ENCODE data around the gene TBC1D22A. TPM values are rescaled to one million over a fixed set of nuclear protein-coding genes. Genes with fewer than 3 reads are reported as not detected.
A peak's percentile ranks its signal among the peaks of the same experiment; 100 is the strongest.

The TBC1D22A gene
- total RNA-seq, 6 experiments from 2014 or later = 20.4 to 24.1 (median 22.2) TPM

DNA sequence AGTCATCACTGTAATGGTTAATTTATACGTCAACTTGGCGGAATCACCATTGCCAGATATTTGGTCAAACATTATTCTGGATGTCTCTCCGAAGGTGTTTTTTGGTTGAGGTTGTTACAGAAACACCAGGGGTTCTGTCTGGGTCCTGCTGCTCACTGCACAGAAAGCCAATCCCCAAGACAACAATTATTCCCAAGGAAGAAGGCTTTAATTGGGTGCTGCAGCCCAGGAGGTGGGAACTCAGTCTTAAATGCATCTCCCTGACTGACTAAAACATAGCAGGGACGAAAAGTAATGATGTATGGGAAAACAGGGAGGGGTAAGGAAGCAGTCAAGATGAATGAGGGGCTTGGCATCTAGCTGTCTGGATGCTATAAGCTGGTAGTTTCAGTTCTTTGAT, 331.3 kb downstream of the TBC1D22A start:
- Mint-ChIP-seq H3K27ac (no peak overlapping the region), H3K9me3 (peaks cover 28% of the 10 kb centered on the region), H3K27me3 (ENCODE audit: insufficient read depth) (peaks cover 3% of the 10 kb centered on the region), H3K4me1 (ENCODE audit: low read depth) (peaks cover 42% of the 10 kb centered on the region), H3K36me3 (ENCODE audit: low read depth) (peaks cover 30% of the 10 kb centered on the region), H3K4me3 (no peak overlapping the region)
- DNase-seq = no peak
- no peak for TF ChIP-seq CTCF (IDR thresholded peaks at IDR 0.05)

GRCh38 chr22:47094861-47095330, 332.4 kb downstream of the TBC1D22A start:
- DNase-seq = peak; percentile 26
- Mint-ChIP-seq H3K4me1 (ENCODE audit: low read depth) (peaks cover 42% of the 10 kb centered on the region), H3K36me3 (ENCODE audit: low read depth) (peaks cover 30% of the 10 kb centered on the region), H3K27me3 (ENCODE audit: insufficient read depth) (peaks cover 3% of the 10 kb centered on the region), H3K9me3 (peaks cover 28% of the 10 kb centered on the region), H3K27ac (no peak overlapping the region; the same call in 1 of the 2 replicates), H3K4me3 (no peak overlapping the region)
- no peak for TF ChIP-seq CTCF (IDR thresholded peaks at IDR 0.05)

- no peak for DNase-seq
- no peak overlapping the region for H3K4me3 Mint-ChIP-seq
- peaks cover 30% of the 10 kb centered on the region for H3K36me3 Mint-ChIP-seq (ENCODE audit: low read depth)
- peaks cover 3% of the 10 kb centered on the region for H3K27me3 Mint-ChIP-seq (ENCODE audit: insufficient read depth)
- H3K27ac Mint-ChIP-seq = no peak overlapping the region
- H3K9me3 Mint-ChIP-seq = peaks cover 28% of the 10 kb centered on the region
- no peak for TF ChIP-seq CTCF (IDR thresholded peaks at IDR 0.05)
- peaks cover 38% of the 10 kb centered on the region for H3K4me1 Mint-ChIP-seq (ENCODE audit: low read depth)
Measured at GRCh38 chr22:47095395-47096122, 333.1 kb downstream of the TBC1D22A start.

GRCh38 chr22:47098121-47098520, 335.7 kb downstream of the TBC1D22A start:
- H3K4me3 Mint-ChIP-seq = no peak overlapping the region
- no peak overlapping the region for H3K27ac Mint-ChIP-seq
- H3K27me3 Mint-ChIP-seq (ENCODE audit: insufficient read depth) = no peaks in the 10 kb centered on the region; the same call in none of the 2 replicates
- peaks cover 14% of the 10 kb centered on the region for H3K4me1 Mint-ChIP-seq (ENCODE audit: low read depth)
- DNase-seq = no peak
- H3K36me3 Mint-ChIP-seq (ENCODE audit: low read depth) = peaks cover 25% of the 10 kb centered on the region
- peaks cover 22% of the 10 kb centered on the region for H3K9me3 Mint-ChIP-seq
- TF ChIP-seq CTCF (IDR thresholded peaks at IDR 0.05) = no peak

DNA sequence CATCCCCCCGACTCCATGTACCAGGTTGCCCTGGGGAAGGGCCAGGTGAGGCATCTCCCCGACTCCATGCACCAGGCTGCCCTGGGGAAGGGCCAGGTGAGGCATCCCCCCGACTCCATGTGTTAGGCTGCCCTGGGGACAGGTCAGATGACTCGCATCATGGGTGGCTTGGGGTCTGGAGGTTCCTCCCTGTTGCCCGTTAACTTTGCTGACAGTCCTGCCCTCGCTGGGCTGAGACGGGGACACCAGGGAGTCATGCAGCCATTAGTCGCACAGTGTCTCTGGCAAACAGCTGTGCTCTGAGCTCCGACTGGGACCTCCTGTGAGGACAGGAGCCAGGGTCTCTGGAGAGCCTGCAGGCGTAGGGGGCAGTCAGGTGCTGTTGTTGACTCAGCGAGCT, 336.1 kb downstream of the TBC1D22A start:
- H3K9me3 Mint-ChIP-seq = peaks cover 22% of the 10 kb centered on the region
- no peak overlapping the region for H3K27ac Mint-ChIP-seq
- no peak for DNase-seq
- H3K36me3 Mint-ChIP-seq (ENCODE audit: low read depth) = peaks cover 25% of the 10 kb centered on the region; the same call in 1 of the 2 replicates
- TF ChIP-seq CTCF (IDR thresholded peaks at IDR 0.05) = no peak
- peaks cover 14% of the 10 kb centered on the region for H3K4me1 Mint-ChIP-seq (ENCODE audit: low read depth)
- no peaks in the 10 kb centered on the region; the same call in 1 of the 2 replicates for H3K27me3 Mint-ChIP-seq (ENCODE audit: insufficient read depth)
- H3K4me3 Mint-ChIP-seq = no peak overlapping the region

All from HFFc6 (cell line).